ENCODE results near the gene THADA.

THADA gene

GRCh38 chr2:43221763-43222474, 373.9 kb downstream of the THADA start:
- peak; percentile 80 for DNase-seq (ENCODE audit: low read depth)

- peak; percentile 46 for DNase-seq (ENCODE audit: low read depth)
Measured at GRCh38 chr2:43221124-43221762, 374.6 kb downstream of the THADA start.

- DNase-seq (ENCODE audit: low read depth), result no peak
Measured at GRCh38 chr2:43220760-43221123, 375.1 kb downstream of the THADA start.

GRCh38 chr2:43220229-43220751, 375.5 kb downstream of the THADA start:
- no peak for DNase-seq (ENCODE audit: low read depth)

DNA sequence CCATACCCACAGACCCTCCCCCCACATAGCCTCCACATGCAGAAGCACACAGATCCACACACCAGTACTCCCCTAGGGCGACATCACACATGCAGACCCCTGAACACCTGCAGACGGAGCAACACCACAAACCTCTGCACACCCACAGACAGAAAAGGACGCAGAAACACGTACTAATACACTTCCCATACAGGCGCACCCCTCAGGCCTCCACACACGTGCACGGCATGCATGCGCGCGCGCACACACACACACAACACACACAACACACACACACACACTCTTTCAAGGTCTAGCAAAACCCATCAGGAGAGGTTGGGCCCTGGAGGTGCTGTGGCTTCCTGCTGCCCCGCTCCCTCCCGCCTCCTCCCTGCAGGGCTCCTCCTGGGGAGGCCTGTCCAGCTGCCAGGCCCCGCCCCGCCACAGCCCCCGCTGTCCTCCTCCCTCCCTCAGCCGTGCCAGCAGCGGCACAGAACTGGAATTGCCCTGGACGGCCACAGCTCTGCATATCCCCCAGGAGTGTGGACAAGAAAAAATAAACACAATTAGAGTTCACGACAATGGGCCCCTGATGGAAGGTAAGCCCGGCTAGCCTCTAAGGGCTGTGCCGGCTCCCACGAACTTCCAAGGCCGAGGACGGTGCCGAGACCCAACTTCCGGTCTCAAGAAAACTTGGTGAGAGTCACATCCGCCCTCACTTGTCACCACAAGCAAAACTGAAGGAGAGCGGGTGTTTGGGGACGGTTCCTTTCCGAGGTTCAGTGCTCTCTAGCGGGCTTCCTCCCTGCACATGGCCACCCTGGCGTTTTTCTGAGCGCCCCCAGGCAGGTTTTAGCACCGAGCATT, 376.2 kb downstream of the THADA start:
- peak; percentile 52 for DNase-seq (ENCODE audit: low read depth)

DNA sequence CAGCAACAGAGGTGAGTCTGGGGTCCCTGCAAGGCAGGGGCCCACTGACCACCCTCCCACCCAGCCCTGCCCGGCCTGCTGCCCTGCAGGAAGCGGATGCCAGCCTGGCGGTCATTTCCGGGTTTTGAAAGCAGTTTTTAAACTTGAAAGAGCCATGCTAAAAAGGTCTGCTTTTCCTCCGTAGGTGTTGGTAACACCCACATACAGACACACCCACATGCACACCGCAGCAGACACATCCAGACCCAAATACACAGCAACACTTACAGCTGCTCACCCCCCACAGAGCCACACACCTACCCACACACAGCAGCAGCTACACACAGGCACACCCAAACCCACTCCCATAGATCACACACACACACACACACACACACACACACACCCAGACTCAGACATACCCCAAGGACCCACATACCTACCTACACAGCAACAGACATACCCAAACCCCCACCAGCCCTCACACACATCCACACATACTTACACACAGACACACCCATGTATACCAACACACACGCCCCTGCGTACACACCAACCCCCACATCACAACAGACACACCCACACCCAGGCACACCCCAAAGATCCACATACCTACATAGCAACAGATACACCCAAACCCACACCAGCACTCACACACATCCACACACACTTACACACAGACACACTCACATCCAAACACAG, 377.0 kb downstream of the THADA start:
- no peak for DNase-seq (ENCODE audit: low read depth)

- DNase-seq (ENCODE audit: low read depth), result no peak
Measured at GRCh38 chr2:43218155-43218701, 377.6 kb downstream of the THADA start.

DNA sequence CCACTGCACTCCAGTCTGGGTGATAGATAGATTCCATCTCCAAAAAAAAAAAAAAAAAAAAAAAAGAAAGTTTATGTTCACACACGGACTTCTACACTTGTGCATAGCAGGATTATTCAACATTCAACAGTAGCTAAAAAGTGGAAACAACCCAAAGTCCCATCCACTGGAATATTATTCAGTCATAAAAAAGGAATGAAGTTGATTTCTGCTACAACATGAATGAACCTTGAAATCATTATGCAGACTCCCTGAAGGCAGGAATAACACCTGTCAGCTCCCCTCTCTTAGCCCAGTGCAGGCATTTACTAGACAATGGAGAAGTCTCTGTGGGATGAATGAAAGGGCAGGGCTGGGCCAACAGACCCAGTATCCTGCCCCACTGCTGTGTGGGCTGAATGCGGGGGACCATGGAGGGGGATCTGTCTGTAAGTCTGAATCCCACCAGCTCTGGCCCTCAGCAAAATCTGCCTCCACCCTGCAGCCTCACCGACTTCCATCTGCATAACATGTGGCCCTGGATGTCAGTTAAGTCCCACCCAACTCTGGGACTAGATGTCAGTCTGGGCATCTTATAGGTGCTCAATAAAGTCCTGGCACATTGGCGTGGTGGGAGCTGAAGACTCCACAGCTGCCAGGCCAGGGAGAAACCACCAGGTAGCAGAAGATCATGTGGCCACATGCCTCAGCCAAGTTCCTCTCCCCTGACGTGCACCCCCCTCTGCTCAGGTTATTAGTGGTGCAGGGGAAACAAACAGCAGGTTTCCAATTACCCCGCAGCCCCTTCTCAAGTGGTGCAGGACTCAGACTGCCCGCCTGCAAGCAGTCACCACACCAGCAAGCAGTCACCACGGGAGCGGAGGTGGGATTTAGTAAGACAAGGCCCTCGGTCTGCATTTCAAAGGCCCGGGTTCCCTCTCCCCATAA, 378.3 kb downstream of the THADA start:
- no peak for DNase-seq (ENCODE audit: low read depth)

DNA sequence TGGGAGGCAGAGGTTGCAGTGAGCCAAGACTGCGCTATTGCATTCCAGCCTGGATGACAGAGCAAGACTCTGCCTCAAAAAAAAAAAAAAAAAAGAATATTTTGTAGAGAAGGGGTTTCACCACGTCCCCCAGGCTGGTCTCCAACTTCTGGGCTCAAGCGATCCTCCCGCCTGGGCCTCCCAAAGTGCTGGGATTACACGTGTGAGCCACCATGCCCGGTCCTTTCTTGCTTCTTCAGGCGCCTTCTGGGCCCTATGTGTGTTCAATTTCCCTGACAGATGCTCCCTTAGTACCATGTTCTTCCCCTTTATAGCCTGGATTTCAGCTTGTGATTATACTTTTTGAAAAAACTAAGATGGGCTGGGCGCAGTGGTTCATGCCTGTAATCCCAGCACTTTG, 379.2 kb downstream of the THADA start:
- DNase-seq (ENCODE audit: low read depth), result no peak

DNA sequence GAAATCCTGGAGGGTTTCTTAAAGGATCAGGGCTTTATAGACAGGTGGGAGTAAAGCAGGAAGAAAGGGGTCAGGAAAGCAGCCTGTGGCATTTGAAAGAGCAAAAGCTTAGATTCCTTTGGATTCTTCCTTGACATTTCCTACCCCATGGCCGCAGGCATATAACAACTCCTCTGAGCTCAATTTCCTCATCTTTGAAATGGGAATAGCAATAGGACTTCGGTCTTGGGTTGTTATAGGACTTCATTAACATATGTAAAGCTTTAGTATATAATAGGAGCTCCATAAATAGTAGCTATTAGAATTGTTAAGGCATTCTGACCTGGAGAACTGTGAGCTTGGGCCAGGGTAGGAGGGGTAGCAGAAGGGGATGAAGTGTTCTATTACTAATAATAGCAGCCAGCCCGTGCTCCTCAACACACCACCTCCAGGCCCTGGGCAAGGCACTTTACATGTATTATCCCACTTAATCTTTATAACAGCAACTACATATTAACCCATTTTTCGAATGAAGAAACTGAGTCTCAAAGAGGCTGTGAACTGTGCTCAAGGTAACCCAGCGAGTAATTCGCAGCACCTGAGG, 380.1 kb downstream of the THADA start:
- DNase-seq (ENCODE audit: low read depth), result no peak

DNA sequence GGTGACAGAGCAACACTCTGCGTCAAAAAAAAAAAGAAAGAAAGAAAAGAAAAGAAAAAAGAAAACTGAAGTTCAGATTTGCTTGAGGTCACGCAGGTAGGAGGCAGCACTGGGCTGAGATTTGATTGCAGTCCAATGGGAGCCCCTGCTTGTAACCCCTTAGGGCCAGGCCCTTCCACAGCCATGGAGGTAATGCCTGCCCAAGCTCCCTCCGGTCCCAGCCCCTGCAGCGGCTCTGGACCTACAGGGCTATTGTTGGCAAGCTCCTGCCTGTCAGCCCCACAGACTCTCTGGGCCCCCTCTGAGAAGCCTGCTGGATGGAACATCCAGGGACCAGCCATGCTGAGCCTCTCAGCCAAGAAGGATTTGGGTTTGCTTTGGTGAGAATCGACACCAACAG, 381.6 kb downstream of the THADA start:
- DNase-seq (ENCODE audit: low read depth), result no peak

GRCh38 chr2:43212931-43213330, 382.9 kb downstream of the THADA start:
- DNase-seq (ENCODE audit: low read depth), result no peak

GRCh38 chr2:43212216-43212835, 383.5 kb downstream of the THADA start:
- DNase-seq (ENCODE audit: low read depth), result no peak

- no peak for DNase-seq (ENCODE audit: low read depth)
Measured at GRCh38 chr2:43210467-43211303, 385.2 kb downstream of the THADA start.

DNA sequence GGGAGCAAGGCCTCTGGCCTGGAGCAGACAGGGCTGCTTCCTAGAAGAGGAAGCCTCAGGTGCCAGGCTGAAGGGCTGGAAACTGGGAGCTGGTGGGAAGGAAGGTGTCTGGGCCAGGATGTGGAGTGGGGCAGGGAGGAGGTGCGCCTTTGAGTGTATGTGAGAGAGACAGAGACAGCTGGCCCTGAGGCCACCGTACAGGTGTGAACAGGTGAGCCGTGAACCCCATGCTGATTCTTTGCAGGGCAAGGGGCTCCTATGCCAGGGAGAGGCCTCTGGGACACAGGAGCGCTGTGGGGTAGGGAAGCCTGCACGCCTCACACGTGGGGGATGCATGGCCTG, 385.7 kb downstream of the THADA start:
- DNase-seq (ENCODE audit: low read depth), result no peak

- no peak for DNase-seq (ENCODE audit: low read depth)
Measured at GRCh38 chr2:43209204-43209717, 386.6 kb downstream of the THADA start.

DNA sequence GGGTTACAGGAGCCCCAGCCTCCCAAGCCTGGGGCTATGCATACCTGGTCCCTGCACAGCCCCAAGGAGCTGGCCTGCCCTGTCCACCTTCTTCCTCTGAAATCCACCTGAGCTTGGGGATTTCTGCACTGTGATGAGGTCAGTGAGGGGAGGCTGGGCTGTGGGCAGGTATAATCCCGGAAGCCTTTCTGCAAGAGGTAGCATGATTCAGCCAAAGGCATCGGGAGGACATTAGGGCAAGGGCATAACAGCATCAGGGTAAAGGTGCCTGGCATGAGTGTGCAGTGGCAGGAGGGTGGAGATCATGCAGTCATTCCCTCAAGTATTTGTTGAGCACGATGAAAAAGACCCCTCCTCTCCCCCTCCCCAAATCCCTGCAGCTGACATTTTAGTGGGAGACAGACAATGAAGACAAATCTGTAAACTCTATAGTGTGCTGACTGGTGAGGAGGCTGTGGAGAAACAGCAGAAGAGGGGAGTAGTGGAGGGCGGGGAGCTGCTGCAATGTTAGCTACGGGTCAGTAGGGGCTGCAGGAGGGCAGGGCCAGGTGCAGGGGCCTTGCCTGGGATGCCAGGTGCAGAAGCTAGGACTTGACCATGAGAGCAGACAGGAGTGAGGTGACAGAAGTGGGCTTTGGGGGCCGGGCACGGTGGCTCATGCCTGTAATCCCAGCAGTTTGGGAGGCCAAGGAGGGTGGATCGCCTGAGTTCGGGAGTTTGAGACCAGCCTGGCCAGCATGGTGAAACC, 388.1 kb downstream of the THADA start:
- no peak for DNase-seq (ENCODE audit: low read depth)

GRCh38 chr2:43206602-43207001, 389.2 kb downstream of the THADA start:
- no peak for DNase-seq (ENCODE audit: low read depth)
